ENCODE measurements around the gene TFPI.
"Not testable (repeated sequence)": the region's sequence is repeated elsewhere in the genome, so short reads cannot be mapped to it uniquely, and the experiment has no call there.

- not testable (repeated sequence) for TF ChIP-seq POLR2AphosphoS5, EP300, POLR2A, CTCF (IDR thresholded peaks at IDR 0.05)
Measured at GRCh38 chr2:187516630-187517510, 37.4 kb downstream of the TFPI start.
